GM10248 (cell line): Measurements from ENCODE around the gene FGF23.

Experiments
- CTCF ChIA-PET: fragments of 300-600 bp; sonication (Branson Sonifier 250); formaldehyde crosslinking; extraction: SDS; loops from one replicate; lab custom pipeline; 2021; ENCODE audit warnings: antibody characterized with exemption; lab: Yijun Ruan, JAX
- POLR2A ChIA-PET: fragments of 350-650 bp; sonication (Branson Sonifier 250); formaldehyde crosslinking; extraction: SDS; loops from one replicate; lab custom pipeline; 2020; ENCODE audit warnings: antibody characterized with exemption; lab: Yijun Ruan, JAX
- DNase-seq: peaks from one replicate; pipeline ENCODE4 v3.0.0; 2012; ENCODE audit errors: extremely low spot score
- TF ChIP-seq, protein P1 (sequence below): IDR thresholded peaks from 2 replicates; pipeline ENCODE4 v1.5.1; 2012; ENCODE audit warnings: mild to moderate bottlenecking, low read depth; ENCODE audit errors: extremely low read depth, missing control alignments, control extremely low read depth

Gene FGF23

DNA sequence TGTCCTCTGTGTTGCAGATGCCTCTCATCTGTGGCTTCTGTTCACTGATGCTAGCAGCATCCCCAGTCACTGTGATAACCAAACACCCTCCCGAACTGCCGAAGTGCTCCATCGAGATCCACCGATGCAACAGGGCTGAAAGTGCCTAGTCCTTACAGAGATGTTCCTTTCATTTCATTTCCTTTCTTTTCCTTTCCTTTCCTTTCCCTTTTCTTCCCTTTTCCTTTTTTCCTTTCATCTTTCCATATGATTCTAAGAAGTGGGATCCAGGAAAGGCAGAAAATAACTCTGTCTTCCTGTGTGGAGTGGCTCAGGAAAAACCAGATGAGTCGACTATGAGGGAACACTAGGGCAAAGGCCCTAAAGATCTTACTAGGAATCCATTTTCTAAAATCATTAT, 39.4 kb upstream of the FGF23 start:
- CTCF ChIA-PET = no interaction called here
- POLR2A ChIA-PET = no interaction called here
- DNase-seq = no peak
- TF ChIP-seq, protein P1, sequence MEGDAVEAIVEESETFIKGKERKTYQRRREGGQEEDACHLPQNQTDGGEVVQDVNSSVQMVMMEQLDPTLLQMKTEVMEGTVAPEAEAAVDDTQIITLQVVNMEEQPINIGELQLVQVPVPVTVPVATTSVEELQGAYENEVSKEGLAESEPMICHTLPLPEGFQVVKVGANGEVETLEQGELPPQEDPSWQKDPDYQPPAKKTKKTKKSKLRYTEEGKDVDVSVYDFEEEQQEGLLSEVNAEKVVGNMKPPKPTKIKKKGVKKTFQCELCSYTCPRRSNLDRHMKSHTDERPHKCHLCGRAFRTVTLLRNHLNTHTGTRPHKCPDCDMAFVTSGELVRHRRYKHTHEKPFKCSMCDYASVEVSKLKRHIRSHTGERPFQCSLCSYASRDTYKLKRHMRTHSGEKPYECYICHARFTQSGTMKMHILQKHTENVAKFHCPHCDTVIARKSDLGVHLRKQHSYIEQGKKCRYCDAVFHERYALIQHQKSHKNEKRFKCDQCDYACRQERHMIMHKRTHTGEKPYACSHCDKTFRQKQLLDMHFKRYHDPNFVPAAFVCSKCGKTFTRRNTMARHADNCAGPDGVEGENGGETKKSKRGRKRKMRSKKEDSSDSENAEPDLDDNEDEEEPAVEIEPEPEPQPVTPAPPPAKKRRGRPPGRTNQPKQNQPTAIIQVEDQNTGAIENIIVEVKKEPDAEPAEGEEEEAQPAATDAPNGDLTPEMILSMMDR = no peak

DNA sequence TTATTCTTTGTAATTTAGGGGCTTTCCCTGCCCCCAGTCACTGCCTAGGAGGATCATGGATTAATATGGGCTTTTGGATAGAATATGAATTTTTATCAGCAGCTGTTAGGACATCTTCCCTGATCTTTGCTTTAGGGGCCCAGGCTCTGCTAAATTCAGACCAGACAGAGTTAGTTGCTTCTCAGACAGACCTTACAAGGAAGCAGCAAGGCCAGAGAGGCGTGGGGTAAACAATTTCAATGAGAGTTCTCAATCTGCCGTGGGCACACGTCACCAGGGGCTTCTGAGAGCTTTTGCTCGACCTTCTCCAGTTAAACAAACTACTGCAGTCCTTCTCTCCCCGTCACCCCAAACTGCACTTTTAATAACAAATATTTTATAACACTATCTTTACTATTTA, 38.4 kb upstream of the FGF23 start:
- no peak for DNase-seq
- ChIA-PET POLR2A (no interaction called here), CTCF (interaction anchor here (0.9 kb wide), 1 partner anchor 21 kb away, joined by 3 read pairs; no protein-coding TSS in a partner anchor)
- TF ChIP-seq, protein P1 = no peak

DNA sequence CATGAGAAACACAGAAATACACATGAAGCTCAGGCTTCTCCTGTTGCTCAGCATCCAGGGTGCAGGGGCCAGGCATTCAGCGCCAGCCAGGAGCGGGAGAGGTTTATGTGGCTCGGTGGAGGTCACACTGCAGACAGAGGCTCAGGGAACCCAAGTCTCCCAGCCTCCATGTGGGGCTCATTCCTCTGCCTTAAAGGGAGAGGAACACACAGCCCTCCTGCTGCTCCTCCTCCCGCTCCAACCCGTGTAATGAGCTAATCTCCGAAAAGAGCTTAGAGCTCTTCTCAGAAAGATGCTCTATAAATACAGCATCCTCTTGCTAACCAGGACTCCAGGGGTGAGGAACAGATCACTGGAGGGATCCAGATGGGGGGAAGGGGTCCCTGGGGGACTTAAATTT, 37.9 kb upstream of the FGF23 start:
- no peak for DNase-seq
- CTCF ChIA-PET = interaction anchor here (0.9 to 1.5 kb wide), 3 partner anchors 10 to 110 kb away, joined by 3 to 4 read pairs (median 4); no protein-coding TSS in a partner anchor
- POLR2A ChIA-PET = no interaction called here
- TF ChIP-seq, protein P1 = no peak

DNA sequence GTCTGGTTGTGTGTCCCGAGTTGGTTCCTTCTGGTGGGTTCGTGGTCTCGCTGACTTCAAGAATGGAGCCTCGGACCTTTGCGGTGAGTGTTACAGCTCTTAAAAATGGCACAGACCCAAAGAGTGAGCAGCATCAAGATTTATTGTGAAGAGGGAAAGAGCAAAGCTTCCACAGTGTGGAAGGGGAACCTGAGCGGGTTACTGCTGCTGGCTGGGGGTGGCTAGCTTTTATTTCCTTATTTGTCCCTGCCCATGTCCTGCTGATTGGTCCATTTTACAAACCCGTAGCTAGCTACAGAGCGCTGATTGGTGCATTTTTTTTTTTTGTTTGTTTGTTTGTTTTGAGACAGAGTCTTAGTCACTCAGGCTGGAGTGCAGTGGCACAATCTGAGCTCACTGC, 36.8 kb upstream of the FGF23 start:
- no peak for DNase-seq
- ChIA-PET POLR2A (no interaction called here), CTCF (interaction anchor here (1.5 to 2.7 kb wide), 3 partner anchors 10 to 111 kb away, joined by 4 to 11 read pairs (median 4); no protein-coding TSS in a partner anchor)
- TF ChIP-seq, protein P1 = no peak

DNA sequence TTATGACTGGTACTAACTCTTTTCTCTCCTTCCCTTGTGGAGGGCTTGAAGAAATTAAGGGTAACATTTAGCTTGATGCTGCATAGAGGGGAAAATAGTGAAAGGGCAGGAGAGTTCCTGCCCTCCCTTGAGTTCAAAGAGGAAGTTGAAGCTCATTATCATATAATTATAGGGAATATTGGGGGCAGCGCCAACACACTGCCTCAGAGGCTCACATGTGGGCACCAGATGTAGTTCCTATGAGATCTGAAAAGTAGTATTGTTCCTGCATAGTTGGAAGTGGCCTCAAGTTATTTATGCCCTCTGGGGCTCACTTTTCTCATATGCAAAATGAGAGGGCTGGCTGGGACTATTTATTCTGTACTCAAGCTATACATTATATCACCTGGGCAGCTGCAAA, 33.0 kb upstream of the FGF23 start:
- ChIA-PET CTCF (interaction anchor here (1.6 to 3.8 kb wide), 2 partner anchors 9 to 114 kb away, joined by 3 to 23 read pairs; no protein-coding TSS in a partner anchor), POLR2A (no interaction called here)
- no peak for DNase-seq
- TF ChIP-seq, protein P1 = no peak

DNA sequence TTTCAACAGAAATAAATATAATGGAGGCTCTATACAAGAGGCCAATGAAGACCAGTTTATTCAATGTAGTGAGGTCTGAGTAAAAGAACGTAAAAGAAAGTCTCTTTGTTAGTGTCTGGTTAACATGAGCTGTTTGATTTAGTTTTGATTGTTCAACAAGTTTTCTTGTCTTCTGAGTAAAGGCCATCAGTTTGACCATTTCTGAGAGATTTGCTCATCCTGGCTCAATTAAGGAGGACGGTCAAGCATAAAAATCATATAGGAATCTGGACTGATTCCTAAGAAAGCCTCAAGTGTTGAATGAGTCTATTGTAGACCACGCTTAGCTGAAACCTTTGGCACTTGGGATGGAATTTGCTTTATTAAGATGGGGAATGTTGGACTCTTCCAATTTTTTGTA, 32.5 kb upstream of the FGF23 start:
- ChIA-PET CTCF (interaction anchor here (1.6 to 3.8 kb wide), 2 partner anchors 10 to 114 kb away, joined by 3 to 23 read pairs; no protein-coding TSS in a partner anchor), POLR2A (no interaction called here)
- TF ChIP-seq, protein P1 = no peak
- no peak for DNase-seq
